ENCODE measurements around the gene NELFCD.

- TF ChIP-seq EZH2 (IDR thresholded peaks at IDR 0.05; ENCODE audit: borderline replicate concordance, insufficient read depth, low read depth, low read length, poor library complexity, severe bottlenecking) (no peak), CTCF (IDR thresholded peaks at IDR 0.05) (no peak)
Observed at GRCh38 chr20:59032023-59032712, 51.1 kb downstream of the NELFCD start, which contains the start of gene ATP5F1E.
